H1 (cell line): ENCODE results near the gene RGCC. TPM values are rescaled to one million over a fixed set of nuclear protein-coding genes. Genes with fewer than 3 reads are reported as not detected.

Experiments
- CTCF ChIA-PET: fragments of 300-600 bp; sonication (Branson Sonifier 250); formaldehyde crosslinking; loops from one replicate; lab custom pipeline; 2021; ENCODE audit not compliant: partially characterized antibody; lab: Charles Lee
- POLR2A ChIA-PET: fragments of 300-600 bp; sonication (Branson Sonifier 250); formaldehyde crosslinking; loops from one replicate; lab custom pipeline; 2021; ENCODE audit warnings: inconsistent platforms; ENCODE audit not compliant: partially characterized antibody; lab: Charles Lee
- DNase-seq, 2 experiments: peaks; one replicate each; pipeline versions ENCODE4 v3.0.0 to v3.0.0-alpha.2; 2010 to 2022; ENCODE audit warnings: low spot score in 2 of 2, low read depth in 1 of 2, mixed read lengths in 1 of 2
- FAIRE-seq: peaks from 2 replicates; lab custom pipeline; 2011; peaks lifted over from hg19 to GRCh38; lab: Jason Lieb, UNC
- H2AFZ ChIP-seq: 2 replicates; pipeline ENCODE4 v1.8.1; 2012; ENCODE audit warnings: low read length, inconsistent platforms
- H2AK5ac ChIP-seq: 2 replicates; pipeline ENCODE4 v1.6.1; 2013; ENCODE audit warnings: low read depth, low read length
- H2BK120ac ChIP-seq: replicated peaks from 2 replicates; pipeline ENCODE3; 2013; ENCODE audit warnings: low read depth, low read length, inconsistent platforms
- H2BK12ac ChIP-seq: 2 replicates; pipeline ENCODE4 v1.6.1; 2013; ENCODE audit warnings: low read depth, low read length
- H2BK15ac ChIP-seq: 2 replicates; pipeline ENCODE4 v1.6.1; 2013; ENCODE audit warnings: low read length
- H2BK20ac ChIP-seq: 2 replicates; pipeline ENCODE4 v1.6.1; 2013; ENCODE audit warnings: low read length
- H2BK5ac ChIP-seq: 2 replicates; pipeline ENCODE4 v1.6.1; 2013; ENCODE audit warnings: low read depth, low read length
- H3K14ac ChIP-seq: 2 replicates; pipeline ENCODE4 v1.6.1; 2013; ENCODE audit warnings: inconsistent platforms; ENCODE audit not compliant: insufficient read length
- H3K18ac ChIP-seq: 2 replicates; pipeline ENCODE4 v1.6.1; 2013; ENCODE audit warnings: low read length; ENCODE audit errors: extremely low read depth
- H3K23ac ChIP-seq: 2 replicates; pipeline ENCODE4 v1.6.1; 2013; ENCODE audit warnings: inconsistent platforms; ENCODE audit not compliant: insufficient read length
- H3K23me2 ChIP-seq: 2 replicates; pipeline ENCODE4 v1.6.1; 2013; ENCODE audit warnings: low read depth, low read length
- H3K27ac ChIP-seq: 2 replicates; pipeline ENCODE4 v1.6.1; 2011; ENCODE audit warnings: low read depth, low read length, inconsistent platforms
- H3K27me3 ChIP-seq, 4 experiments: replicated peaks in 1 of 4; 1 replicate in 1 of 4; 2 replicates in 3 of 4; pipeline versions ENCODE4 v1.6.1 to v1.8.1; 2011 to 2013; ENCODE audit warnings: low read length in 3 of 4, mild to moderate bottlenecking in 3 of 4, inconsistent platforms in 2 of 4, mixed read lengths in 2 of 4, moderate library complexity in 1 of 4; ENCODE audit not compliant: control insufficient read depth in 3 of 4, insufficient read depth in 3 of 4; ENCODE audit errors: extremely low read depth in 1 of 4
- H3K36me3 ChIP-seq, 4 experiments: 2 replicates each; pipeline versions ENCODE4 v1.6.1 to v1.8.1; 2011 to 2013; ENCODE audit warnings: mild to moderate bottlenecking in 4 of 4, low read length in 3 of 4, moderate library complexity in 2 of 4, control low read depth in 1 of 4, inconsistent platforms in 1 of 4; ENCODE audit not compliant: insufficient read depth in 4 of 4, control insufficient read depth in 2 of 4
- H3K4ac ChIP-seq: replicated peaks from 2 replicates; pipeline ENCODE3; 2013; ENCODE audit warnings: low read length, low read depth, mixed read lengths, inconsistent platforms; ENCODE audit not compliant: insufficient read length
- H3K4me1 ChIP-seq, 4 experiments: replicated peaks in 1 of 4; 1 replicate in 1 of 4; 2 replicates in 3 of 4; pipeline versions ENCODE4 v1.6.1 to v1.8.1; 2011 to 2013; ENCODE audit warnings: low read length in 3 of 4, inconsistent platforms in 2 of 4, mixed read lengths in 1 of 4; ENCODE audit not compliant: insufficient read depth in 4 of 4, control insufficient read depth in 3 of 4
- H3K4me2 ChIP-seq, 2 experiments: 2 replicates each; pipeline versions ENCODE4 v1.6.1 to v1.8.1; 2011 to 2013; ENCODE audit warnings: low read depth in 2 of 2, low read length in 2 of 2, control low read depth in 1 of 2, inconsistent platforms in 1 of 2, mild to moderate bottlenecking in 1 of 2; ENCODE audit not compliant: insufficient read depth in 1 of 2
- H3K4me3 ChIP-seq, 4 experiments: fragments of 200-600, 300-600 bp in 1 of 4; sonication (generic), shearing (Covaris generic), sonication (Bioruptor Twin) in 1 of 4; 2 replicates each; pipeline versions ENCODE4 v1.5.1 to v1.8.1; 2011 to 2016; ENCODE audit warnings: low read length in 4 of 4, low read depth in 3 of 4, control low read depth in 2 of 4, inconsistent platforms in 2 of 4, mild to moderate bottlenecking in 2 of 4, mixed read lengths in 1 of 4, moderate library complexity in 1 of 4; ENCODE audit not compliant: insufficient read depth in 2 of 4; ENCODE audit errors: extremely low read depth in 1 of 4
- H3K56ac ChIP-seq: replicated peaks from 2 replicates; pipeline ENCODE3; 2013; ENCODE audit warnings: low read depth, mild to moderate bottlenecking, mixed read lengths, low read length, inconsistent platforms; ENCODE audit not compliant: insufficient read length
- H3K79me1 ChIP-seq: 2 replicates; pipeline ENCODE4 v1.6.1; 2013; ENCODE audit warnings: low read depth, low read length, control low read depth
- H3K79me2 ChIP-seq, 2 experiments: 2 replicates each; pipeline versions ENCODE4 v1.6.1 to v1.8.1; 2012 to 2013; ENCODE audit warnings: low read length in 2 of 2, mild to moderate bottlenecking in 2 of 2, inconsistent platforms in 1 of 2; ENCODE audit not compliant: insufficient read depth in 2 of 2, control insufficient read depth in 1 of 2
- H3K9ac ChIP-seq, 4 experiments: replicated peaks in 1 of 4; 1 replicate in 1 of 4; 2 replicates in 3 of 4; pipeline versions ENCODE4 v1.6.1 to v1.8.1; 2011 to 2013; ENCODE audit warnings: low read depth in 3 of 4, low read length in 3 of 4, control low read depth in 2 of 4, mild to moderate bottlenecking in 2 of 4, moderate library complexity in 2 of 4, inconsistent platforms in 1 of 4; ENCODE audit errors: extremely low read depth in 1 of 4
- H3K9me3 ChIP-seq, 2 experiments: 2 replicates each; pipeline versions ENCODE4 v1.6.1 to v1.8.1; 2012 to 2013; ENCODE audit warnings: mild to moderate bottlenecking in 2 of 2, moderate library complexity in 2 of 2, control low read depth in 1 of 2, inconsistent platforms in 1 of 2, low read depth in 1 of 2, low read length in 1 of 2, mixed read lengths in 1 of 2; ENCODE audit not compliant: insufficient read depth in 2 of 2
- H4K20me1 ChIP-seq, 2 experiments: replicated peaks in 1 of 2; 2 replicates each; pipeline versions ENCODE3 to v1.8.1; 2011 to 2013; ENCODE audit warnings: inconsistent platforms in 2 of 2, low read length in 2 of 2, mild to moderate bottlenecking in 1 of 2; ENCODE audit not compliant: insufficient read depth in 2 of 2, control insufficient read depth in 1 of 2
- H4K5ac ChIP-seq: 2 replicates; pipeline ENCODE4 v1.6.1; 2013; ENCODE audit warnings: low read length, low read depth, mixed read lengths, inconsistent platforms; ENCODE audit not compliant: insufficient read length
- H4K8ac ChIP-seq: 2 replicates; pipeline ENCODE4 v1.8.0; 2013; ENCODE audit warnings: mild to moderate bottlenecking, moderate library complexity, low read length, inconsistent platforms; ENCODE audit not compliant: insufficient read depth; ENCODE audit errors: extremely low read depth
- H4K91ac ChIP-seq: replicated peaks from 2 replicates; pipeline ENCODE3; 2013; ENCODE audit warnings: low read length, mixed read lengths, inconsistent platforms; ENCODE audit not compliant: insufficient read length
- ASH2L ChIP-seq: fragments of 200-600, 300-600 bp; sonication (generic); IDR thresholded peaks from one replicate; pipeline ENCODE4 v1.7.1; 2017; ENCODE audit warnings: low read length
- CREB1 ChIP-seq: IDR thresholded peaks from 2 replicates; pipeline ENCODE4 v1.6.1; 2012; ENCODE audit warnings: inconsistent platforms
- JUND ChIP-seq: IDR thresholded peaks from 2 replicates; pipeline ENCODE4 v1.6.1; 2011; ENCODE audit warnings: mild to moderate bottlenecking, improper control_type of control experiment, low read length
- KDM1A ChIP-seq: fragments of 200-600, 300-600 bp; sonication (generic); IDR thresholded peaks from 2 replicates; pipeline ENCODE4 v1.7.1; 2016; ENCODE audit warnings: mild to moderate bottlenecking, low read length, borderline replicate concordance
- NANOG ChIP-seq: IDR thresholded peaks from 2 replicates; pipeline ENCODE4 v1.6.1; 2011; ENCODE audit warnings: low read length, low read depth, mild to moderate bottlenecking, inconsistent platforms; ENCODE audit not compliant: insufficient read depth, poor library complexity, severe bottlenecking
- RAD21 ChIP-seq, 2 experiments: IDR thresholded peaks in 1 of 2; conservative IDR thresholded peaks in 1 of 2; 2 replicates each; pipeline ENCODE4 v1.6.1; 2011; ENCODE audit warnings: low read depth in 2 of 2, low read length in 2 of 2, improper control_type of control experiment in 1 of 2, inconsistent platforms in 1 of 2, mild to moderate bottlenecking in 1 of 2, moderate library complexity in 1 of 2
- SUZ12 ChIP-seq: fragments of 200-600 bp; sonication (generic); IDR thresholded peaks from 2 replicates; pipeline ENCODE4 v1.6.1; 2012; ENCODE audit warnings: mild to moderate bottlenecking, inconsistent platforms, low read length, moderate library complexity, mixed read lengths
- TEAD4 ChIP-seq: IDR thresholded peaks from 2 replicates; pipeline ENCODE4 v1.6.1; 2012; ENCODE audit warnings: low read depth, low read length, inconsistent platforms, mixed read lengths
- YY1 ChIP-seq: IDR thresholded peaks from 2 replicates; pipeline ENCODE4 v1.6.1; 2011; ENCODE audit warnings: low read depth, mild to moderate bottlenecking, low read length
- WGBS, 2 experiments: shearing (Covaris generic) in 1 of 2; methylation state at CpG; one replicate each; pipeline versions ENCODE4 v1.1.6 to v1.1.7; 2013 to 2015; ENCODE audit warnings: low lambda C conversion rate in 2 of 2, mixed read lengths in 2 of 2, inconsistent platforms in 1 of 2, low coverage in 1 of 2, missing lambda C conversion rate in 1 of 2; ENCODE audit not compliant: insufficient replicate concordance in 2 of 2, insufficient coverage in 1 of 2, insufficient read length in 1 of 2; ENCODE audit errors: extremely low coverage in 1 of 2, missing lambda C conversion rate in 1 of 2; 5-methylcytosine and 5-hydroxymethylcytosine counted together
- polyA plus RNA-seq, 7 experiments: library from polyadenylated mRNA; depleted of rRNA in 3 of 7; stranded (reverse) in 5 of 7; unstranded in 2 of 7; fragments of >200 nt in 5 of 7; fragments of 200-250 nt in 2 of 7; gene quantifications; 1 replicate in 5 of 7; 2 replicates in 1 of 7; 4 replicates in 1 of 7; pipeline versions ENCODE4 v1.2.1 to v1.2.3, GENCODE V29; 2011 to 2013; ENCODE audit warnings: missing spikeins in 2 of 7, mixed read lengths in 2 of 7
- total RNA-seq: library from RNA; stranded (reverse); fragmentation: NEBNext Ultra II Directional; extraction: Animal tissue kit (Norgen Biotek cat#: 25700); gene quantifications from 2 replicates; pipeline ENCODE4 v1.2.1, GENCODE V29; 2021
- TF ChIP-seq, protein P1 (sequence below): IDR thresholded peaks from 2 replicates; pipeline ENCODE4 v1.6.1; 2012; ENCODE audit warnings: inconsistent platforms

RGCC gene
- total and polyA plus RNA-seq, 2 of the 8 experiments (the other 6 are each of a cell fraction or from before 2014, with no cell fraction given): 0.41 TPM; not detected in 1

DNA sequence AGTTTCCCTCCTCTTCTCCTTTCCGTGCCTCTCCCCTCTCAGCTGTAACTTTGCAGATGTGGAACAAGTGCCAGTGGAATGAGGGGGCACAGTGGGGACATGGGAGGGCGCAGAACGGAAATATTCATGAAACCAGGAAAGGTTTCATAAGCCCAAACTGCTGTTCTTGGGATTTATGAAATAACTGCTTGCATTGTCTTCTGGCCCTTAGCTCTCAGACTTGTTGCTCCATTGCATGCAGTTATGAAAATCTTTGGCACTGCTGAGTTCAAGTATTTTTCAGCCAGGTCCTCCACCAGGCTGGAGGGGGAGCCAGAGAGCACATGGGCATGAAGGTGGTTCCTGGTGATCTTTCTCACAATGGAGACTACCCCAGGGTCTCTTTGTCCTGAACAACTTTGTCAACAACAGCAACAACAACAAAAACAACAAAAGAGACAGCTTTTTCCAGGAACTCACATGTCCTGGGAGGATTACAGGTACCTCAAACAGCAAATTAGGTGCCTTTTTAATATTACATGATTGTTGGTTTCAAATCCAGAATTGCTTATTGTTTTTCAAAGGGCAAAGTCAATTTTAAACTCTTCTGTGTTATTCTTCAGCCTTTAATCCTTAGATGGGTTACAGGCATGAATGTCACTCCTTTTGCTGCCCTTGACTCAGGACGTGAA is 1.5 kb downstream of the RGCC start:
- Histone ChIP-seq H2BK120ac (no peak overlapping the region), H3K27me3 (peaks cover 29 to 57% (median 48%) of the 10 kb centered on the region in 4 experiments), H3K14ac (no peak overlapping the region), H4K5ac (no peak overlapping the region), H3K23me2 (peaks cover 9% of the 10 kb centered on the region; the same call in 1 of the 2 replicates), H3K56ac (no peak overlapping the region), H3K4me3 (peak overlapping the region; percentile 33 to 75 (median 56); a peak in 7 of 8 replicates), H2BK5ac (no peak overlapping the region), H3K79me2 (no peaks in the 10 kb centered on the region), H3K36me3 (no peaks in the 10 kb centered on the region), H3K4me1 (peaks cover 0 to 4% (median 2%) of the 10 kb centered on the region in 4 experiments; a peak in 3 of 7 replicates), H3K9ac (no peak overlapping the region), H2AFZ (no peak overlapping the region), H3K79me1 (no peaks in the 10 kb centered on the region), H2BK15ac (no peak overlapping the region), H4K20me1 (peaks cover 3% of the 10 kb centered on the region in 2 experiments), H3K27ac (no peak overlapping the region), H3K4me2 (peak overlapping the region; percentile 64 to 97), H3K18ac (no peak overlapping the region), H2BK20ac (no peak overlapping the region), H3K9me3 (no peaks in the 10 kb centered on the region), H3K23ac (no peak overlapping the region), H4K8ac (no peak overlapping the region), H2AK5ac (no peak overlapping the region), H4K91ac (no peak overlapping the region), H2BK12ac (peak overlapping the region; percentile 50; the same call in 1 of the 2 replicates), H3K4ac (no peak overlapping the region)
- ChIA-PET POLR2A (interaction anchor here (1.2 kb wide), 1 partner anchor 46 kb away, joined by 3 read pairs; no protein-coding TSS in a partner anchor), CTCF (interaction anchor here (0.8 to 4.2 kb wide), 29 partner anchors 11 to 192 kb away, joined by 3 to 35 read pairs (median 4); no protein-coding TSS in a partner anchor)
- peak; percentile 77 for FAIRE-seq
- WGBS, 2 experiments: 59% methylated on average over 4 of the region's 4 CpGs; no CpG with 5 or more reads in 1 of the 2 experiments
- peak in 1 of 2 experiments; percentile 59 for DNase-seq
- TF ChIP-seq TEAD4 (no peak), SUZ12 (peak; percentile 39), KDM1A (peak; percentile 63; the same call in 1 of the 2 replicates), RAD21 (IDR thresholded peaks at IDR 0.05 in 1 of 2, conservative IDR thresholded peaks at IDR 0.05 in 1 of 2; ENCODE audit: low read depth in 2 of 2, low read length in 2 of 2) (peak; percentile 47 to 55), NANOG (peak; percentile 6), CREB1 (no peak), JUND (0 out of 2 replicates have a peak, but pooled peaks have one; percentile 34), ASH2L (peak; percentile 8), YY1 (peak; percentile 56)
- TF ChIP-seq, protein P1, sequence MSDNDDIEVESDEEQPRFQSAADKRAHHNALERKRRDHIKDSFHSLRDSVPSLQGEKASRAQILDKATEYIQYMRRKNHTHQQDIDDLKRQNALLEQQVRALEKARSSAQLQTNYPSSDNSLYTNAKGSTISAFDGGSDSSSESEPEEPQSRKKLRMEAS: 0 out of 2 replicates have a peak, but pooled peaks have one; percentile 19
